Thyroid gland (tissue), 4 donors: Measurements from ENCODE around the gene DCAF11. TPM values are rescaled to one million over a fixed set of nuclear protein-coding genes. Genes with fewer than 3 reads are reported as not detected.

Experiments used
- DNase-seq, 2 donors: peaks; one replicate each; pipeline ENCODE4 v3.0.0-alpha.2; 2019
- H3K27ac ChIP-seq, 3 donors: fragments of 200-600 bp; sonication (generic); 1 replicate in 2 of 3; 2 replicates in 1 of 3; pipeline ENCODE4 v1.5.1; 2016 to 2019; ENCODE audit warnings: mild to moderate bottlenecking in 1 of 3, moderate library complexity in 1 of 3
- H3K27me3 ChIP-seq: fragments of 200-600 bp; sonication (generic); one replicate; pipeline ENCODE4 v1.5.1; 2019
- H3K36me3 ChIP-seq, 2 donors: fragments of 200-600 bp; sonication (generic); one replicate each; pipeline ENCODE4 v1.5.1; 2016 to 2019
- H3K4me1 ChIP-seq, 2 donors: fragments of 200-600 bp; sonication (generic); one replicate each; pipeline ENCODE4 v1.5.1; 2017 to 2019
- H3K4me3 ChIP-seq, 3 donors: fragments of 200-600 bp; sonication (generic); replicated peaks in 1 of 3; 1 replicate in 2 of 3; 2 replicates in 1 of 3; pipeline ENCODE4 v1.5.1; 2016; ENCODE audit warnings: mild to moderate bottlenecking in 1 of 3
- H3K9me3 ChIP-seq: fragments of 200-600 bp; sonication (generic); one replicate; pipeline ENCODE4 v1.5.1; 2017
- POLR2A ChIP-seq, 2 donors: fragments of 450-650 bp; IDR thresholded peaks; one replicate each; pipeline ENCODE4 v1.6.1; 2017; ENCODE audit warnings: antibody characterized with exemption in 2 of 2, mild to moderate bottlenecking in 2 of 2, moderate library complexity in 1 of 2
- WGBS, 2 donors: methylation state at CpG; one replicate each; pipeline ENCODE4 v1.1.5; 2017; 5-methylcytosine and 5-hydroxymethylcytosine counted together
- intact Hi-C: fragments of 100-400 bp; cut with DNase I; formaldehyde crosslinking; loops from one replicate; pipeline ENCODE4 v1.15.1; 2023
- total RNA-seq, 4 donors: library from RNA; depleted of rRNA; stranded (reverse); fragments of >200 nt; gene quantifications; one replicate each; pipeline ENCODE4 v1.2.3, GENCODE V29; 2016
- TF ChIP-seq, protein P1 (sequence below), 6 experiments: fragments of 200-600 bp in 3 of 6; fragments of 450-650 bp in 3 of 6; sonication (generic) in 3 of 6; IDR thresholded peaks; one replicate each; pipeline ENCODE4 v1.5.1; 2016 to 2019; ENCODE audit warnings: antibody characterized with exemption in 6 of 6, mild to moderate bottlenecking in 2 of 6, inconsistent platforms in 1 of 6, moderate library complexity in 1 of 6

Gene DCAF11
- 100 to 1,000 TPM in 3 of 4 donors, 10 to 100 TPM in 1; 90.6 to 155 (median 132) TPM for total RNA-seq

DNA sequence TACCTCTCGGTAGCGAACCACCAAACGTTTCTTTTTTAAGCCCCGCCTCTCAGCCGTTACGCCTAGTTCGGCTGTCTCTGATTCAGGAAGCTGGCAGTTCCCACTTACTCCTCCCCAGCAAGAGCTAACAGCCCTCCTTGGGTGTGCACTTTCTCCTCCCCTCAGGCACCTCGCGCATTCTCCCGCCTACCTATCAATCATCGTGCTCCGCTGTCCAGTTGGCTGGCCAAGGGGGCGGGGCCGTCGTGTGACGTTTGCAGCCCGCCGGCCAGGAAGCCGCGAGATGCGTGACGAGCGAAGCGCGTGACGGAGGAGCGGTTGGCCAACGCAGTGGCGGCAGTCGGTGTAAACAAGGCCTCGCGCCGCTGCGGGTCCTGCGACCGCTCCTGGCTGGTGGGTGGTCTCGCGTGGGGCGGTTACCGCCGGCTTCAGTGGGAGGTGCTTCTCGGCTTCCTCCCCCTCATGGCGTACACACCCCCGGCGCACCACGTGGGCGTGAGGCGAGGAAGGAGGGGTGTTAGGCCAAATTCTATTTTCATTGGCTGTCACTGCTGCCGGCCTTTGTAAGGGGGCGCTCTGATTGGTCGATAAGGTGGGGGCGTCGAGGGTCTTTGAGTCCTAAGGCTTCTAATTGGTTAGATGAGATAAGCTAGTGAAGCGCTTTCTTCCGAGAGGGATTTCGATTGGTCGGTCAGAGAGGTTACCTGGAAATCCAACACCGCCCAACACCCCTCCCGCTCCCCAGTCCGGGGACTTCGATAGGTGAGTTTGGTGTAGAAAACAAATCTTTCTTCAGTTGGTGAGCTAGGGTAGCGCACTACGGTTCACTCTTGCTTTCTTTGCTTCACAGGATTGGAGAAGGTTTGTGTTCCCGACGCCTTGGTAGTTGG, at the start of gene DCAF11, which contains the start of gene NRL:
DCAF11 (plus strand) TSS at position 246 of the 890 bp plus-strand sequence. CDS start 818 bp downstream, outside the sequence.
NRL (minus strand) TSS at position 418 of the 890 bp plus-strand sequence. CDS start 32,101 bp downstream, outside the sequence.
- Histone ChIP-seq H3K4me1 (peaks cover 13 to 14% of the 10 kb centered on the region in 2 donors), H3K4me3 (peak within 1 kb of the TSS; percentile 63 to 97 (median 90)), H3K9me3 (no peaks in the 10 kb centered on the region), H3K27me3 (no peaks in the 10 kb centered on the region), H3K27ac (peak within 1 kb of the TSS; percentile 98 to 100 (median 99)), H3K36me3 (peaks cover 16 to 25% of the 10 kb centered on the region in 2 donors)
- TF ChIP-seq, protein P1, sequence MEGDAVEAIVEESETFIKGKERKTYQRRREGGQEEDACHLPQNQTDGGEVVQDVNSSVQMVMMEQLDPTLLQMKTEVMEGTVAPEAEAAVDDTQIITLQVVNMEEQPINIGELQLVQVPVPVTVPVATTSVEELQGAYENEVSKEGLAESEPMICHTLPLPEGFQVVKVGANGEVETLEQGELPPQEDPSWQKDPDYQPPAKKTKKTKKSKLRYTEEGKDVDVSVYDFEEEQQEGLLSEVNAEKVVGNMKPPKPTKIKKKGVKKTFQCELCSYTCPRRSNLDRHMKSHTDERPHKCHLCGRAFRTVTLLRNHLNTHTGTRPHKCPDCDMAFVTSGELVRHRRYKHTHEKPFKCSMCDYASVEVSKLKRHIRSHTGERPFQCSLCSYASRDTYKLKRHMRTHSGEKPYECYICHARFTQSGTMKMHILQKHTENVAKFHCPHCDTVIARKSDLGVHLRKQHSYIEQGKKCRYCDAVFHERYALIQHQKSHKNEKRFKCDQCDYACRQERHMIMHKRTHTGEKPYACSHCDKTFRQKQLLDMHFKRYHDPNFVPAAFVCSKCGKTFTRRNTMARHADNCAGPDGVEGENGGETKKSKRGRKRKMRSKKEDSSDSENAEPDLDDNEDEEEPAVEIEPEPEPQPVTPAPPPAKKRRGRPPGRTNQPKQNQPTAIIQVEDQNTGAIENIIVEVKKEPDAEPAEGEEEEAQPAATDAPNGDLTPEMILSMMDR (IDR thresholded peaks at IDR 0.05) = no peak
- peak; percentile 41 to 66 for TF ChIP-seq POLR2A (IDR thresholded peaks at IDR 0.05)
- WGBS, 2 donors = 0% methylated on average over 32 to 45 of the region's 65 CpGs
- intact Hi-C loops = no loop called here
- DNase-seq = peak; percentile 99

DNA sequence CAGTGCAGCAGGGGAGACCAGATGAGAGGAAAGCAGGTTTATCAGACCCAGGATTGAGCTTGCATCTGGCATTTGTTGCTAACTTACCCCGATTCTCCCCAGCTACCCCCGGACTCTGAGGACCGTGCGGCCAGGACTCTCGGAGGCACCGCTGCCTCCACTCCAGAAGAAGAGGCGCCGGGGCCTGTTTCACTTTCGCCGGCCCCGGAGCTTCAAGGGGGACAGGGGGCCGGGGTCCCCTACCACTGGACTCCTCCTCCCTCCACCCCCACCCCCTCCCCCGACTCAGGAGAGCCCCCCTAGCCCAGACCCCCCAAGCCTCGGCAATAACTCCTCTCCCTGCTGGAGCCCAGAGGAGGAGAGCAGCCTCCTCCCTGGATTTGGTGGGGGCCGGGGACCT, 49.7 kb upstream of the DCAF11 start:
- Histone ChIP-seq H3K27ac (no peak overlapping the region), H3K36me3 (no peaks in the 10 kb centered on the region), H3K27me3 (no peaks in the 10 kb centered on the region), H3K4me3 (no peak overlapping the region), H3K4me1 (no peaks in the 10 kb centered on the region), H3K9me3 (no peaks in the 10 kb centered on the region)
- 85 to 86% methylated on average over 14 of the region's 15 CpGs for WGBS, 2 donors
- no peak for DNase-seq
- intact Hi-C loops = no loop called here
- TF ChIP-seq, protein P1 (IDR thresholded peaks at IDR 0.05) = no peak

DNA sequence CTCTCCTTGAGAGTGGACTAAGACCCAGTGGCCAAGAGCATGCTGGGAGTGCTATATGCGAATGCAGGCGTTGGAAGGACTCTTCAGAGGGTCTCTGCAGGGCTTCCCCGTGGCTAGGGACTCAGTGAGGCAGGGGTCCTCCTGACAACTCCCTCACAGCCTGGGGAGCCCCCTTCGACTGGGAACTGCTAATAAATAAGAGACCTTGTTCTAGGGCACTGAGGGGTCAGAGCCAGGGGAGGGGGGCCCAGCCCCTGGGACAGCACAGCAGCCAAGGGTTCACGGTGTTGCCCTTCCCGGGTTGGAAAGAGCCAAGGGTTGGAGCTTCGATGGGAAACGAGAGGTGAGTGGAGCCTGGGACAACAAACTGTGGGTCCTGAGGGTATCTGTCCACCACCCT, 49.2 kb upstream of the DCAF11 start:
- TF ChIP-seq, protein P1 (IDR thresholded peaks at IDR 0.05) = no peak
- TF ChIP-seq POLR2A (IDR thresholded peaks at IDR 0.05) = no peak
- Histone ChIP-seq H3K4me3 (no peak overlapping the region), H3K36me3 (no peaks in the 10 kb centered on the region), H3K9me3 (no peaks in the 10 kb centered on the region), H3K27me3 (no peaks in the 10 kb centered on the region), H3K27ac (no peak overlapping the region), H3K4me1 (no peaks in the 10 kb centered on the region)
- intact Hi-C loops = no loop called here
- WGBS, 2 donors = 58 to 66% methylated on average over 8 of the region's 8 CpGs
- no peak for DNase-seq

DNA sequence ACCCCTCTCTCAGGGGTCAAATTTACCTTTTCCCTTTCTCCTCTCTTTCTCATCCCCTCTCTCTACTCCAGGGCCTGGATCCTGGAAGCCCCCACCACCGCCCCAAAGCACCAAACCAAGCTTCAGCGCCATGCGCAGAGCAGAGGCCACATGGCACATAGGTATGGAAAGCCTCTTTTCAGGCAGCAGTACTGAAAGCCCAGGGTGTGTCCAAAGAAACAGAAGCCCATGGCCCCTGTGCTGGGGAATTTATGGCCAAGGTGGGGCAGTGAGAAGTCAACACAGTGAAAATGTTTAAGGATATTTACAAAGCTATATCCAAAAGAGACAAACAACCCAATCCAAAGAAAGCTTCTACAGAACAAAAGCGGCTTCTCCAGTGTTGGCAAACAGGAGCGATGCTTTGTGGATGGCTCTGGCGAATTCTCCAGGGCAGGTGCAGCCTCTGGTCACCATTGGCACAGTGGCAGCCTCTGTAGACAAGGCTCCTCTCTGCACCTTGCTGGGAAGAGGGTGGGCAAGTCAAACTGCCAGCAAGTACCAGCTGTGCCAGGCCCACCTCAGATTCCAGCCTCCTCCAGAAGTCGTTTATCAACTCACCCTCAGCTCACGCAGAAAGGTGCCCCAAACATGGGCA, 48.0 kb upstream of the DCAF11 start:
- no peaks in the 10 kb centered on the region for H3K9me3 ChIP-seq

More for the DNA sequence above, 48.0 kb upstream of the DCAF11 start:
- Histone ChIP-seq H3K4me3 (no peak overlapping the region), H3K27me3 (no peaks in the 10 kb centered on the region), H3K36me3 (no peaks in the 10 kb centered on the region), H3K4me1 (no peaks in the 10 kb centered on the region), H3K27ac (no peak overlapping the region)
- TF ChIP-seq, protein P1 (IDR thresholded peaks at IDR 0.05) = no peak
- no peak for TF ChIP-seq POLR2A (IDR thresholded peaks at IDR 0.05)
- WGBS, 2 donors = 83 to 89% methylated on average over 8 of the region's 8 CpGs
- DNase-seq = no peak
- intact Hi-C loops = no loop called here
